ENCODE data around the gene YRDC.

DNA sequence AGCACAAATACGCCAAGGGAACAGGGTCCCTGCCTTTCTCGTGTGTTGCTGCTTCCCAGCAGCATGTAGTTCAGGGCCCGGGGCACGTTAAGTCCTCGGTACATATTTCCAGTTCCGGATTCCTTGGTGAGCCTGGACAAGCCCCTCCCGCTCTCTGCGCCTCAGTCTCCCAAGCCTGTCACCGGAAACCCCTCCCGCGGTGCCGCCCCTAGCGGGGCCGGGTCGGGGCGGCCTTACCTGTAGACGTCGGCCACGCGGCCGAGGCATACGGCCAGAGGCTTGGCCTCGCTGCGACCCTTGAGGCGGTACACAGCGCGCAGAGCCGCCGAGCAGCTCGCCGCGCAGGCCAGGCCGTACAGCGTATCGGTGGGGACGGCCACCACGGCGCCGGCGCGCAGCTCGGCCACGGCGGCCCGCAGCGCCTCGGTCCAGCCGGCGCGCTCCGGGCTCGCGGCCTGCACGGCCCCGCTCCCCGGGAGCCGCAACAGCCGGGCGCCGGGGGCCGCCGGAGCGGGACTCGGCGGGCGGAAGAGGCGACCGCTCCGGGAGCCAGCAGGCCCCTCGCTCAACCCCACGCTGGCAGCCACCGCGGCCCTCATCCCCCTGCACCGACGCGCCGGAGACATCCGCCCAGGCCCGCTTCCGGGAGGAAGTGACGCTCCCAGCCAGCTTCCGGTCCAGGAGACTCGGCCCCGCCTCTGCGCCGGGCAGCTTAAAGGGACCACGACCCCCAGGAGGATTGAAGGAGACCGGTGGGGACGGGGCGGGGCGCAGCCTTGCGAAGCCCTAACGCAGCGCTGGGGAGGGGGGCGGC is at the start of gene YRDC, which contains the start of gene C1orf122:
- no peak for TF ChIP-seq CTCF (IDR thresholded peaks at IDR 0.05)
- TF ChIP-seq POLR2A (IDR thresholded peaks at IDR 0.05): peak in 1 of 2 donors; percentile 40

Data from lower leg skin (tissue), 3 donors.